ENCODE data around the gene TRAPPC11. TPM values are rescaled to one million over a fixed set of nuclear protein-coding genes. Genes with fewer than 3 reads are reported as not detected.
"Not testable (repeated sequence)": the region's sequence is repeated elsewhere in the genome, so short reads cannot be mapped to it uniquely, and the experiment has no call there.

The TRAPPC11 gene
- 33.7 and 38.3 TPM in 2 replicates for total RNA-seq
- polyA plus RNA-seq (2012), result 11.2 TPM

- DNase-seq (ENCODE audit: low read depth), result peak; percentile 100
Measured at GRCh38 chr4:183659029-183659871, at the start of gene TRAPPC11, which contains the start of gene RWDD4. TRAPPC11 (plus strand) TSS chr4:183659293; CDS start chr4:183663868, 4,575 bp downstream. RWDD4 (minus strand) TSS chr4:183659185; CDS start chr4:183658952, 233 bp downstream.

DNA sequence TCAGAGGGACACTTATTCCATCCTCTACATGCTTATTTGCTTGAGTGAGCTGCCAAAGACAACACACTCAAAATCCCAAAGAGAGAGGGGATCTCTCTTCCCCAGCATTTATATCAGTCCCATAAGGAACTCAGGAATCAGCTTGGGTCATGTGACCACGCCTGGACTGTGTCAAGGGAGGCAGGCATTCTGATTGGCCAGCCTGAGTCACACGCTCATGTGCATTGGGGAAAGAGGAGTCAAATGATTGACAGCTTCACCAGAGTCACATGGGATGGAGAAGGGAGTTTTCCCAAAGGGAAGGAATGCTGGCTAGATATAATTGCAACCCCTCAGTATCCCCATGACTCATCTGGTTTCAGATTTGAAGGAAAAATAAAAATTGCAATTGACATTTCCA is 49.1 kb upstream of the TRAPPC11 start:
- no peak for DNase-seq (ENCODE audit: low read depth)

GRCh38 chr4:183610613-183611012 is 48.5 kb upstream of the TRAPPC11 start:
- DNase-seq (ENCODE audit: low read depth), result no peak

- no peak for DNase-seq (ENCODE audit: low read depth)
Measured at GRCh38 chr4:183611210-183611830, 47.8 kb upstream of the TRAPPC11 start.

DNA sequence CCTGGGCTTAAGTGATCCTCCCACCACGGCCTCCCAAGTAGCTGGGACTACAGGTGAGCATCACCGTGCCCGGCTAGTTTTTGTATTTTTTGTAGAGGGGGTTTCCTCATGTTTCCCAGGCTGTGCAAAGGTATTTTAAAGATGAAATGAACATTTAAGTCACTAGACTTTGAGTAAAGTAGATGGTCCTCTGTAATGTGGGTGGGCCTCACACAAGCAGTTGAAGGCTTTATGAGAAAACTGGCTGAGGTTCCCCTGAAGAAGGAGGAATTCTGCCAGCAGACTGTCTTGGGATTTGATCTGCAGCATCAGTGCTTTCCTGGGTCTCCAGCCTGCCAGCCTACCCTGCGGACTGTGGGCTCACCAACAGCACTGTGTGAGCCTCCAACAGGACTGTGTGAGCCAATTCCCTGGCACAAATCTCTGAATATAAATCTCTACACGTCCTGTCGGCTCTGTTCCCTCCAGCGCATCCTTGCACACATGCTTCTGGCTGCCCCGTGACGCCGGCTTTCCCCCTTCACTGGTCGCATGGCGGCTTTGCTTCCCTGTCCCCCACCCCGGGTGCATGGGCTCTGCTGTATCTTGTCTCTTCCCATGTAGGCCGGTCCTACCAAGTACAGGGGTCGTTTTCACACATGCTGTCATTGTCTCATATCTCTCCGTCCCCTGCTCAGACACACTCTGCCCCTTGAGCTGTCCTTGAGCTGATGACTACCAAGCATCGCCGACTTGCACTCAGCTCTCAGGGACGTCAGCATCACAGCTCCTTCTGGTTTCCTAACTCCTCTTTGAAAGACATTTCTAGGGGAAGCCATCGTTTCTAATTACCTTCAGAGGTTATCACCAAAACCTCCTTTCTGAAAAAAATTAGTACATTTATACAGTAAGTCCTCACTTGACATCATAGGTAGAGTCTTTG is 46.5 kb upstream of the TRAPPC11 start:
- DNase-seq (ENCODE audit: low read depth), result no peak

- DNase-seq (ENCODE audit: low read depth), result no peak
Measured at GRCh38 chr4:183617075-183617474, 42.0 kb upstream of the TRAPPC11 start.

DNA sequence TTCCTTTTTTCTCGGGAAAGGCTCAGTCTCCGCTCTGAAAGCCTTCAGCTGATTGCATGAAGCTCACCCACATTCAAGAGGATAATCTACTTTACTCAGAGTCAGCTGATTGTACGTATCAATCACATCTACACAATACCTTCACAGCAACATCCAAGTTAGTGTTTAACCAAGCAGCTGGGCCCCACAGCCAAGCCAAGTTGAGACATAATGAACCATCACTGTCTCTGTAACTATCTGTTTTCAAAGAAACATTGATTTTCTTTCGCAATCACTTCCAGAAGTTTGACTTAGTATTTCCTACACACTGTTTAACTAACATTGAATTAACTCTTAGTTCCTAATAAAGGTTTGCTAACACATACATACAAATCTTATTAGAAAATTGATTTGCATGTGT is 40.4 kb upstream of the TRAPPC11 start:
- peak; percentile 15 for DNase-seq (ENCODE audit: low read depth)

DNA sequence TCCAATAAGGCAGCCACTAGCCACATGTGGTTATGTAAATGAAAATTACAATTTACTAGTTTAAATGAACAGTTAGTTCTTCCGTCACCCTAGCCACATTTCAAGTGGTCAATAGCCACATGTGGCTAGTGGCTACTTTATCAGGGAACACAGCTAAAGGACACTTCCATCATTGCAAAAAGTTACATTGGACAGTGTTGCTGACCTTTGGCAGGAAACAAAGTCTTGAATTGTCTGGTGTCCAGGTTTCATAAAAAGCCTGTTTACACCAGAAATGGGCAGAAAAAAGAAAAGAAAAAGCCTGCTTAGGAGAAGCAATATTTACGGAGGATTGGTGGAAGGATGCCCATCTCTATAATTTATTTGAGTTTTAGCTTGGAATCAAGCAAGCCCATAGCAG is 38.7 kb upstream of the TRAPPC11 start:
- DNase-seq (ENCODE audit: low read depth), result no peak

- DNase-seq (ENCODE audit: low read depth), result no peak
Measured at GRCh38 chr4:183621875-183622274, 37.2 kb upstream of the TRAPPC11 start.

DNA sequence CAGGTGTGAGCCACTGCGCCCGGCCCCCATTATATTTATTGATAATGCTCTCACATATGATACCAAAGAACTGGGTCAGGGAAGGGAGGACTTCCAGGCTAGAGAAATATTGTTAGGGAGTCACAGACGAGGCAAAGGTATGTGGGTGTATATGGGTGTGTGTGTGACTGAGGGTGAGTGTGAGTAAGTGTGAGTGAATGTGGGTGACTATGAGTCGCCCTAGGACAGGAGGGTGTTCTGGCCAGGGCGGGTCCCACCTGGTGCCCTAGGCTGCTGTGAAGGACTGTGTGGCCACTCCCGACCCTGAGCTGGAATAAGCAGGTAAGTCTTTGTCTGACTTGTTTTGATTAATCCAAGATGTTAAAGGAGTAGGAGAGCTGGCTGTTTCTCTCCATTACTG is 34.5 kb upstream of the TRAPPC11 start:
- DNase-seq (ENCODE audit: low read depth), result no peak

DNA sequence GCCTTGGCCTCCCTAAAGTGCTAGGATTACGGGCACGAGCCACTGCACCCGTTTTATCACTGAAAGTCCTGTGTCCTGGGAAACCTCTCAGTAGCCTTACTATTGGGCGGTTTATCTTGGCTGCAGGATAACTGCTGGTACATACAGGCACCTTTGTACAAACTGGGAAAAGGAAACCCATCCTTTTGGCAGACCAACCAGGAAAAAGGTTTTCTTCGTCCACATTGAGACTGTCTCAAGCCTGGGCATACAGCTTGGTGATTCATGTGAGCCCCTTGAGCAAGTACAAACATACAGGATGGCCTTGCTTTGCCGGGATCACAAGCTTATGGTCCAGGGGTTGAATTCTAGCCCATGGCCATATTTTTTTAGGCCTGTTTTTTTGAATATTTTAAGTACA is 32.9 kb upstream of the TRAPPC11 start:
- DNase-seq (ENCODE audit: low read depth), result no peak

DNA sequence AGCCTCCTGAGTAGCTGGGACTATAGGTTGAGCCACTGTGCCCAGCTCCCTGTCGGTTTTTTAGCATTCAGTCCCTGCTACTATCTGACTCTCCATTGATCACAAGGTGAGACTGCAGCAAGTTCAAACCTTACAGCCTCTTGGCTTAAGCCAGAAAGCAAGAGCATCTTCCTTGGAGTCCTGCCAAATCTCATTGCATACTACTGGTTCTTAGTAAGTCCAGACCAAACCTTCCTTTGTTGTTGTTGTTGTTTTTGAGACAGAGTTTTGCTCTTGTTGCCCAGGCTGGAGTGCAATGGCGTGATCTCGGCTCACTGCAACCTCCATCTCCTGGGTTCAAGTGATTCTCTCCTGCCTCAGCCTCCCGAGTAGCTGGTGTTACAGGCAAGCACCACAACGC is 31.8 kb upstream of the TRAPPC11 start:
- not testable (repeated sequence) for DNase-seq (ENCODE audit: low read depth)

- DNase-seq (ENCODE audit: low read depth), result no peak
Measured at GRCh38 chr4:183627979-183628588, 31.0 kb upstream of the TRAPPC11 start.

DNA sequence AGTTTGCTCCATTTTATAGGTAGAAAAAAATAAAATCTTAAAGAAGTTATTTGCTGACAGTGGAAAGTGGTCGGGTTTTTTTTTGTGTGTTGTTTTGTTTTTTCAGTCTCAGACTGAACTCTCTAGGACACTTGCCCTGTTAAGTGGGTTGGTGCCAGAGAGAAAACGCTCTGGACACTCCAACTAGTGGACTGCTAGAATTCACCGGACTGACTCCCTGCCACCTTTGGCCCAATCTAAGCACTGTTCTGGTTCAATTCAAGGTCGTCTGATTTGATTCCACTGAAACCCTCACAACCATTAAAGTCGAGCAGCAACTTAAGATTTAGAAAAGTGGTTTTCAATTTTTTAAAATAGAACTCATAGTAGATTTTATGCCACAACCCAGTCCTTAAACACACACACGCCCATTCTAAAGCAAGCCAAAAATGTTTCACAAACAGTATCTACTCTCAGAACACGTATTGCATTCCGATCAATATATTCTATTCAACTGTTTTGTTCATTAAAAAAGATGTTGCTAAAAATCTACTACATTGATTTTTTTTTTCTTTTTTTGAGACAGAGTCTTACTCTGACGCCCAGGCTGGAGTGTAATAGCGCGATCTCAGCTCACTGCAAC is 27.4 kb upstream of the TRAPPC11 start:
- DNase-seq (ENCODE audit: low read depth), result no peak

GRCh38 chr4:183632689-183633088 is 26.4 kb upstream of the TRAPPC11 start:
- no peak for DNase-seq (ENCODE audit: low read depth)

DNA sequence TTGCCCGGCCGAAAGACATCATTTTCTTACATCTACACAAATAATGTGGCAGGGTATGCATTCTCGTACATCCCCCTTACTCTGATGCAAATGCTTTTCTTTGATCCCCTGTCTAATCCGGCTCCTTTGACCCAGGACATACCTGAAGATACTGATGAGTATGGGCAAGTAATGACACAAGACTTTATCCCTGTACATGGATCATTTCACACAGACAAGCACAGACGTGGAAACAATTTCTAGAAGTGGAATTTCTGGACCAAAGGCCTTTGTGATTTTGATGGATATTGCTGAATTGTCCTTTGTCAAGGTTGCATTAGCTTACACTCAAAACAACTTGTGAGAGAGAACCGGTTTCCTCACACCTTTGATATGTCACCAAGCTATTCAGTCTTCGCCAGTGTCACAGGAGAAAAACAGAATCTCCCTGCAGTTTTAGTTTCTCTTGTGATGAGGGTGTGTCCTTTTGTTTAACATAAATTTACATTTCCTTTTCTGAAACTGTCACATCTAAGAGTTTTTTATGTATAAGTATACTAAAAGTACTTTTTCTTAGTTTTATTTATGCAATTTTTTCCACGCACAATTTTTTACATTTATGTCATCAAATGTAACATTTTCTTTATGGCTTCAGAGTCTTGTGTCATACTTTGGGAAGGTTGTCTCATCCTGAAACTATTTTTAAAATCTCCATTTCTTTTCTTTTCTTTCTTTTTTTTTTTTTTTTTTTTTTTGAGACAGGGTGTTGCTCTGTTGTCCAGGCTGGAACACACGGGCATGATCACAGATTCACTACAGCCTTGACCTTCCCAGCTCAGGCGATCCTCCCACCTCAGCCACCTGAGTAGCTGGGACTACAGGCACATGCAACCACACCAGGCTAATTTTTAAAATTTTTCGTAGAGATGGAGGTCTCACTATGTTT is 25.4 kb upstream of the TRAPPC11 start:
- no peak for DNase-seq (ENCODE audit: low read depth)

DNA sequence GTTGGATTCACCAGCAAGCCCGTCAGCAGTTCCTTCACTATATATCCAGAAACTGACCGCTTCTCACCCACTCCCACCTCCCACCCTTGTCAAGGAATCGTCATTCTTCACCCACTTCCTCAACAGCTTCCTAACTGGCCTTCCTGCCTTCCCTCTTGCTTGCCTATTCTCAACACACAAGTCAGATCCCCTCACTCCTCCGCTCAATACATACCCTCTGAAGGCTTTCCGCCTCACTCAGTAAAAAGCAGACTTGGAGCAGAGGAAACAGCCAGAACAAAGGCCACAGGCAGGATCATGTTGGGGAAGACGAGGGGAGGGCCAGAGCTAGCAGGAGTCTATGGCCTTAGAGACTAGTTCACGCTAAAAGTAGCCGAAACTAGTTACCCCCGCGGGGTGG is 23.8 kb upstream of the TRAPPC11 start:
- no peak for DNase-seq (ENCODE audit: low read depth)

DNA sequence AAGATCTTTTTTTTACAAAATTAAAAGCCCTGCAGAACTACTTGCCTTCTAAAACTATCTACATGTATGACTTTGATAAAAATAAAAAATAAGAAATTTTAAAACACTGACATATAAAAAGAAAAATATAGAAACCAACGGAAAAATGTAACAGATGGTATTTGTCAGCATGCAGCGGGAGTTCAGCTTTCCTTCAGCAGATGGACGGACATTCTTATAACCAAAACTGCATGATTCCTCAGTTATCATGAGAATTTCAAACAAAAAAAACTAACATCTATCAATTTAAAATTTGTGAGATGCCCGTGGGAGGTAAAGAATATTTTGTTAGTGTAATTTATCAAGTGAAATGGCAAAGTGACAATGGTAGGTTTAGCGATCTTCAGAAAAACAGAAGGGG is 23.4 kb upstream of the TRAPPC11 start:
- DNase-seq (ENCODE audit: low read depth), result no peak

DNA sequence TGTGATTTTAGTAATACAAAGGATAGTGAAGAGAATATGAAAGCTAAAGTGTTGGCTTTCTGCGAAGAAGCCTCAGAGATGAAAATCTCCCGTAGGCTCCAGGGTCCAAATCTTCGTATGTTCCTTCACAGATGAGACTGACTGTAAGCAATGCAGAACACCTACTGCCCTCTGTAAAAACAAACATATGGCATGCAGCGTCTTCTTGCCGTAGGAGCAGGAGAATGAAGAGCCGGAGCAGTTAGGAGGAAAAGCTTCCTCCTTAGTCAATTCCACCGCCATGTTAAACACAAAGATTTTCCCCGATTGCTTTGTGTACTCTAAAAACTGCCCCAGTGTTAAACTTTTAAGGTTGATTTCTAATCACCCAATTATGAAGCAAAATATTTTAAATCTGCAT is 22.6 kb upstream of the TRAPPC11 start:
- no peak for DNase-seq (ENCODE audit: low read depth)

- no peak for DNase-seq (ENCODE audit: low read depth)
Measured at GRCh38 chr4:183636923-183637322, 22.2 kb upstream of the TRAPPC11 start.

All from myocyte (in vitro differentiated cells).